OCI-LY3 (cell line): ENCODE data around the gene NPR3.

Source experiments
- EZH2phosphoT487 ChIP-seq: fragments of 200-600 bp; shearing (Covaris generic); IDR thresholded peaks from 2 replicates; pipeline ENCODE4 v1.6.1; 2018; ENCODE audit warnings: antibody characterized with exemption, mixed run types, low read depth
- TF ChIP-seq, protein P1 (sequence below): fragments of 200-600, 300-600 bp; sonication (generic); IDR thresholded peaks from 2 replicates; pipeline ENCODE4 v1.5.1; 2014; ENCODE audit warnings: antibody characterized with exemption, low read length, low read depth

DNA sequence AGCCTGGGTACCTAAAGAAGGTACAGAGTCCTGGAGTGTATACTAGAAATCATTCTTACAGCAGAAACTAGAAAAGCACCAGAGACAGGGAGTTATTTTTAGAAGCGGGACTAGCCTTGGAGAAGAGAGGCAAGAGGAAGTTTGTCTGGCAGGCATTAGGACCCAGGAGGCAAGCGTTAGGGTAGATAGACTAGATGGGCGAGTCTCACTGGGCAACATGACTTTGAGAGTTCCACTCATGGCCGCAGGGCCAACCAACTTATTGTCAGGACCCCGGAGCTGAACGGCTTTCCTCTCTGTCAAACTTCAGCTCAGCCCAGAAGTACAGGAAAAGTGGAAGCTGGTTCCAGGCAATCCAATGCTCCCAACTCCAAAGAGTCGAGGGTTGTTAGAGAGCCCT is 34.1 kb upstream of the NPR3 start:
- TF ChIP-seq, protein P1, sequence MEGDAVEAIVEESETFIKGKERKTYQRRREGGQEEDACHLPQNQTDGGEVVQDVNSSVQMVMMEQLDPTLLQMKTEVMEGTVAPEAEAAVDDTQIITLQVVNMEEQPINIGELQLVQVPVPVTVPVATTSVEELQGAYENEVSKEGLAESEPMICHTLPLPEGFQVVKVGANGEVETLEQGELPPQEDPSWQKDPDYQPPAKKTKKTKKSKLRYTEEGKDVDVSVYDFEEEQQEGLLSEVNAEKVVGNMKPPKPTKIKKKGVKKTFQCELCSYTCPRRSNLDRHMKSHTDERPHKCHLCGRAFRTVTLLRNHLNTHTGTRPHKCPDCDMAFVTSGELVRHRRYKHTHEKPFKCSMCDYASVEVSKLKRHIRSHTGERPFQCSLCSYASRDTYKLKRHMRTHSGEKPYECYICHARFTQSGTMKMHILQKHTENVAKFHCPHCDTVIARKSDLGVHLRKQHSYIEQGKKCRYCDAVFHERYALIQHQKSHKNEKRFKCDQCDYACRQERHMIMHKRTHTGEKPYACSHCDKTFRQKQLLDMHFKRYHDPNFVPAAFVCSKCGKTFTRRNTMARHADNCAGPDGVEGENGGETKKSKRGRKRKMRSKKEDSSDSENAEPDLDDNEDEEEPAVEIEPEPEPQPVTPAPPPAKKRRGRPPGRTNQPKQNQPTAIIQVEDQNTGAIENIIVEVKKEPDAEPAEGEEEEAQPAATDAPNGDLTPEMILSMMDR: no peak
- TF ChIP-seq EZH2phosphoT487: no peak
